ENCODE results near the gene DNALI1.
A peak's percentile ranks its signal among the peaks of the same experiment; 100 is the strongest.

Gene DNALI1

GRCh38 chr1:37514350-37515184, 42.2 kb upstream of the DNALI1 start, which contains the start of gene MEAF6 (continued):
- no peak for TF ChIP-seq BCL11A (tag by site-specific recombination; IDR thresholded peaks at IDR 0.05; ENCODE audit: low read depth)
- TF ChIP-seq ZNF776 (tag by site-specific recombination; IDR thresholded peaks at IDR 0.05; ENCODE audit: borderline replicate concordance): no peak
- TF ChIP-seq ZNF24 (tag by site-specific recombination; IDR thresholded peaks at IDR 0.05): 0 out of 2 replicates have a peak, but pooled peaks have one; percentile 72
- TF ChIP-seq ZNF133 (tag by site-specific recombination; IDR thresholded peaks at IDR 0.05): no peak; the same call in 1 of the 2 replicates
- no peak for TF ChIP-seq WT1 (tag by site-specific recombination; IDR thresholded peaks at IDR 0.05)

GRCh38 chr1:37515185-37516034, 41.3 kb upstream of the DNALI1 start:
- Histone ChIP-seq H3K4me1 (ENCODE audit: control insufficient read depth, insufficient read depth, low read length) (no peaks in the 10 kb centered on the region), H3K9me3 (ENCODE audit: control insufficient read depth, insufficient read depth, low read depth, low read length) (no peaks in the 10 kb centered on the region), H3K4me3 (ENCODE audit: low read depth, low read length) (peak overlapping the region; percentile 95), H3K36me3 (ENCODE audit: control insufficient read depth in 2 of 2, insufficient read depth in 1 of 2, low read length in 2 of 2) (peaks cover 18 to 26% of the 10 kb centered on the region in 2 experiments), H3K27ac (ENCODE audit: extremely low read depth, low read depth, low read length) (peak overlapping the region; percentile 88; the same call in 1 of the 2 replicates)
- ChIA-PET POLR2A (interaction anchor here (0.5 to 2.0 kb wide), 15 partner anchors 9 to 476 kb away, joined by 3 to 14 read pairs (median 5); partner anchors contain the start of genes GNL2 and SNIP1), CTCF (interaction anchor here (0.6 to 4.0 kb wide), 18 partner anchors 10 to 166 kb away, joined by 3 to 42 read pairs (median 6); partner anchors contain the start of genes DNALI1 and SNIP1)
- TF ChIP-seq ZBTB17 (tag by site-specific recombination; IDR thresholded peaks at IDR 0.05) (0 out of 2 replicates have a peak, but pooled peaks have one; percentile 4), ZNF558 (tag by site-specific recombination; IDR thresholded peaks at IDR 0.05) (peak; percentile 52; the same call in 1 of the 2 replicates), PRDM6 (tag by site-specific recombination; IDR thresholded peaks at IDR 0.05) (no peak), ZNF704 (tag by site-specific recombination; IDR thresholded peaks at IDR 0.05) (no peak), ZNF707 (tag by site-specific recombination; IDR thresholded peaks at IDR 0.05) (no peak), OVOL3 (tag by site-specific recombination; IDR thresholded peaks at IDR 0.05) (no peak), ZNF423 (tag by site-specific recombination; IDR thresholded peaks at IDR 0.05) (no peak), ZNF335 (tag by site-specific recombination; conservative IDR thresholded peaks at IDR 0.05) (peak; percentile 33; the same call in 1 of the 2 replicates), PRDM1 (tag by site-specific recombination; IDR thresholded peaks at IDR 0.05) (peak; percentile 86), SCRT2 (tag by site-specific recombination; IDR thresholded peaks at IDR 0.05) (no peak), ZNF341 (tag by site-specific recombination; IDR thresholded peaks at IDR 0.05; ENCODE audit: low read depth) (0 out of 2 replicates have a peak, but pooled peaks have one; percentile 9), ZBTB20 (tag by site-specific recombination; IDR thresholded peaks at IDR 0.05) (peak; percentile 21), ZNF23 (tag by site-specific recombination; IDR thresholded peaks at IDR 0.05; ENCODE audit: borderline replicate concordance) (no peak), ZNF792 (tag by site-specific recombination; IDR thresholded peaks at IDR 0.05) (no peak), PRDM10 (tag by site-specific recombination; IDR thresholded peaks at IDR 0.05) (peak; percentile 48)

All from HEK293 (cell line).